HFF-Myc (cell line): ENCODE measurements around the gene DPP7.
"Not testable (repeated sequence)": the region's sequence is repeated elsewhere in the genome, so short reads cannot be mapped to it uniquely, and the experiment has no call there.

Experiments used
- DNase-seq: peaks from one replicate; pipeline ENCODE4 v3.0.0-alpha.2; 2011; ENCODE audit warnings: low read depth; ENCODE audit errors: extremely low read depth
- H3K4me3 ChIP-seq: replicated peaks from 2 replicates; pipeline ENCODE4 v1.5.1; 2011; ENCODE audit warnings: low read depth, mild to moderate bottlenecking, control low read depth, low read length
- CTCF ChIP-seq: IDR thresholded peaks from 2 replicates; pipeline ENCODE4 v1.5.1; 2012; ENCODE audit warnings: mild to moderate bottlenecking, low read depth, low read length, control low read depth; ENCODE audit errors: missing control alignments

Gene DPP7

DNA sequence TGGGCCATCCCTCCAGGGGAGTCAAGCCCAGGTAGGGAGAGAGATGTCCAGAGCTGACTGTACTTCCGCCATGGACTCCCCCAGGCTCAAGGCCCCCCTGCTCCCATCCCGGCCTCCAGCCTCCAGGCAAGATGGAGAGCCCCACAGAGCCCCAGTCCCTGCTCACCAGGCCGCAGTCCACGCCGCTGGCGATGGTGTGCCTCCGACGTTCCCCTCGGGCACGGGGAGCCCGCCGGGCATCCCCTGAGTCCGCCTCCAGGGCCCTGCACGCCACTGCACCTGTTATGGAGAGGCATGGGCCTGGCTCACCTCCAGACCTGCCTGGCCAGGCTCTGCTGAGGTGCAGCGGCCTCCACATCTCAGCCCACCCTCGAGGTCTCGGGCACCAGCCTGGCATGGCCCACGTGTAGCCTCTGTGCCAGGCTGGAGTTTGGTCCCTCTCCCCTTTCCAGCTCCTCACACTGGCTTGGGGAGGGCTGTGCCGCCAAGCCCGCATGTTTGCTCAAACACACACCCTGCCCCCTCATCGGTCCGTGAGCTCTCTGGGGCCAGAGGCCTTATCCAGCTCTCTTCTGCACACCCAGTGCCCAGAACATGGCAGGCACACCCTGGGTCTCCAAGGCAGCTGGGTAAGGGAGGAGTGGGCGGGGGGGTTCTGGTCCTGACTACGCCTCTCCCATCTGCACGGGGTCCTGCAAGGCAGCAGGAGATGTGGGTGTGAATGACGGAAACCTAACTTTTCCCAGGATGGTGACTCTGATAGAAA is 48.3 kb downstream of the DPP7 start:
- no peak for DNase-seq
- no peak overlapping the region for H3K4me3 ChIP-seq
- no peak for TF ChIP-seq CTCF

DNA sequence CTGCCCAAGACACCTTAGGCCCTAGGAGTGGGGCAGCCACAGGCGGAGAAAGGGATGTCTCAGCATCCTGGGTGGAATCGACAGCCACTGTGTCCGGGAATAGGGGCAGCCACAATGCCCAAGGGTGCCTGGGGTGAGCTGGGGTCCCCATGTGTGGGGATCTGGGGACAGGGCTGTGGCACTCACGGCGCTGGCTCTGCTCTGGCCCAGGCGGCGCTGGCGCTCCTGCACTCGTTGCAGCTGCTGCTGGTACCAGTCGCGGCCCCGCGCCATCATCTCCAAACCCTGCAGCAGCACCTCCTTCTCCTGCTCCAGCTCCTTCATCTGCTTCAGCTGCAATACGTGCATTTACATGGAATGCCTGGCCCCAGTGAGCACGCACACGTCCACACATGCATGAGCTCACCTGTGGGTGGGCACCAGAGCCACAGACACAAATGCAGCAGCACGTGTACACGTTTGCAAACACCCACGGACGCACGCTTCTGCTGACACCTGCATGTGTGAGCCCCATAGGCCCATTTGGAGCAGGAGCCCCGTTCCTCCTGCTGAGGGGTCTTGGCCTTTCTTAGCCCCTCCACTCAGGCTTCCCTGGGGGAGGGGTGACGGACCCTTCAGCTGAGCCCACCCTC is 49.1 kb downstream of the DPP7 start:
- no peak for DNase-seq
- H3K4me3 ChIP-seq: no peak overlapping the region
- TF ChIP-seq CTCF: no peak

DNA sequence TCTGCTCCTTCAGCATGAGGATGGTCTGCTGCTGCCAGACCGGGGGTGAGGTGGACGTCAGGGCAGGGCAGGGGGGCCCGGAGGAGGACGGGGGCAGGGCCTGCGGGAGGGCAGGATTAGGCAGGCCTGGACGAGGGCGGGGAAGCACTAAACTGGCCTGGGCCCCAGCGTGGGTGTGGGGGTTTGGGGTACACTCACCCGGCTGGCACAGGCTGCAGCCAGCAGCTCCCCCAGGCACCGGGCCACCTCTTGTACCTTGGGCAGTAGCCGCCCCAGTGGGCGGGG is 49.7 kb downstream of the DPP7 start:
- TF ChIP-seq CTCF: no peak
- no peak for DNase-seq
- H3K4me3 ChIP-seq: no peak overlapping the region

GRCh38 chr9:137064027-137064879 is 50.3 kb downstream of the DPP7 start:
- no peak overlapping the region for H3K4me3 ChIP-seq
- no peak for DNase-seq
- TF ChIP-seq CTCF: peak; percentile 90

DNA sequence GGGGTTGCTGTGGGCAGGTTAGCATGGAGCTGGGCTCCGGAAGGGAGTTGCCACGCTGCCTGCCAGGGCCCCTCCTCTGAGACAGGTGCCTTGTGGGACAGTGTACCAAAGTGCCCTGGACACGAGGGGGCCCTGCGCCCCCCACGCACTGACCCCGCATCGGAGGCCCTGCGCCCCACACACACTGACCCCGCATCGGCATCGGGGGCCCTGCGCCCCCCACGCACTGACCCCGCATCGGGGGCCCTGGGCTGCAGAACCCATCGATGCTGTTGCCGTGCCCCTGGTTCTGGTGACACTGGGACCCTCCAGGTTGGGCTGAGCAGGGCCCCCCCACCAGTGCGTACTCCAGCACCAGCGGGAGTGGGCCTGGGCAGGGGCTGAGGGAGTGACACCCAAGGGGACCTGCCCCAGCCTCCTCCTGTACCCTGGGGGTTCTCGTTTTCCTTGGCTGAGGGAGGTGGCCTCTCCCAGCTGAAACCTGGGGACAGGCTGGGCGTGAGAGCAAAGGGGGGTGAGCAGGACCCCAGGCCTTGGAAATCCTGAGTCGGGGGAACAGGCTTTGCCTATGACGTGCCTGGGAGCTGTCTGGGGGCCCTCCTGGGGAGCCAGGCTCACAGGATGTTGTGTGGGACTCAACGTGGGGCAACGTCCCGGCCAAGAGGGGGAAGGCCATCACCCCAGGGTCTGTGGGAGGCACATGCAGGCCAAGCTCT is 51.1 kb downstream of the DPP7 start:
- no peak for DNase-seq
- no peak overlapping the region for H3K4me3 ChIP-seq
- no peak for TF ChIP-seq CTCF

- not testable (repeated sequence) for DNase-seq, H3K4me3 ChIP-seq
Measured at GRCh38 chr9:137062798-137063197, 51.7 kb downstream of the DPP7 start.

DNA sequence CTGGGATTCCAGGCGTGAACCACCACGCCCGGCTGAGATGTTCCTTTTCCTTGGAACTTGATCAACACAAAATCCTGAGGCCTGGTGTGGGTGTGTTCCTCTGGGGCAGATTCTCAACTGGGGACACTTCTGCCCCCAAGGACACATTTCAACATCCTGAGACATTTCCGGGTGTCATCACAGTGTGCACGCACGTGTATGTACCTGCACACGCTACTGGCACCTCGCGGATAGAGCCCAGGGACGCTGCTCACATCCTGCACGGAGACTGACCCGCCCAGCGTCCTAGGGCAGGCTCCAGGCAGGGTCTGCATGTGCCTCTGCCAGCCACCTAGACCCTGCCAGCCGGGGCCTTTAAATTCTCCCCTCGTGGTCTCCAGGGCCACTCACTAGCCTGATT is 52.1 kb downstream of the DPP7 start:
- no peak overlapping the region for H3K4me3 ChIP-seq
- TF ChIP-seq CTCF: no peak
- DNase-seq: no peak
